NCI-H510A (cell line): ENCODE data around the gene PLOD2.
A peak's percentile ranks its signal among the peaks of the same experiment; 100 is the strongest.

Experiments used
- DNase-seq: peaks from one replicate; lab custom pipeline; 2025; lab: John Stamatoyannopoulos, UW

PLOD2 gene

GRCh38 chr3:146165877-146166276 lies 4.9 kb upstream of the PLOD2 start:
- DNase-seq: no peak

- DNase-seq: no peak
These were observed 4.2 kb upstream of the PLOD2 start for GRCh38 chr3:146164971-146165769.

- no peak for DNase-seq
These were observed 3.5 kb upstream of the PLOD2 start for GRCh38 chr3:146164506-146164905.

GRCh38 chr3:146164071-146164470 lies 3.1 kb upstream of the PLOD2 start:
- no peak for DNase-seq

- no peak for DNase-seq
These were observed 2.6 kb upstream of the PLOD2 start for GRCh38 chr3:146163584-146163983.

- DNase-seq: no peak
These were observed 1.6 kb upstream of the PLOD2 start for GRCh38 chr3:146162561-146162960.

GRCh38 chr3:146161663-146162002 lies 649 bp upstream of the PLOD2 start:
- DNase-seq: no peak

GRCh38 chr3:146160321-146160963 lies 542 bp downstream of the PLOD2 start:
- no peak for DNase-seq

- peak; percentile 14 for DNase-seq
These were observed 1.2 kb downstream of the PLOD2 start for GRCh38 chr3:146159616-146160320.

GRCh38 chr3:146159037-146159436 lies 1.9 kb downstream of the PLOD2 start:
- DNase-seq: no peak

GRCh38 chr3:146157325-146158060 lies 3.5 kb downstream of the PLOD2 start:
- DNase-seq: no peak

GRCh38 chr3:146156666-146157314 lies 4.2 kb downstream of the PLOD2 start:
- peak; percentile 13 for DNase-seq

GRCh38 chr3:146156095-146156494 lies 4.9 kb downstream of the PLOD2 start:
- no peak for DNase-seq

- no peak for DNase-seq
These were observed 6.0 kb downstream of the PLOD2 start for GRCh38 chr3:146154995-146155394.

GRCh38 chr3:146154316-146154715 lies 6.7 kb downstream of the PLOD2 start:
- DNase-seq: no peak

- no peak for DNase-seq
These were observed 7.6 kb downstream of the PLOD2 start for GRCh38 chr3:146153429-146153828.

GRCh38 chr3:146152834-146153233 lies 8.2 kb downstream of the PLOD2 start:
- DNase-seq: no peak

- DNase-seq: no peak
These were observed 12.5 kb downstream of the PLOD2 start for GRCh38 chr3:146148468-146148931.

GRCh38 chr3:146145642-146146041 lies 15.3 kb downstream of the PLOD2 start:
- no peak for DNase-seq

GRCh38 chr3:146142757-146143156 lies 18.2 kb downstream of the PLOD2 start:
- DNase-seq: no peak

- no peak for DNase-seq
These were observed 21.3 kb downstream of the PLOD2 start for GRCh38 chr3:146139586-146140110.

- DNase-seq: no peak
These were observed 22.1 kb downstream of the PLOD2 start for GRCh38 chr3:146138902-146139301.
